Keratinocyte (primary cell): ENCODE results near the gene SPECC1. TPM values are rescaled to one million over a fixed set of nuclear protein-coding genes. Genes with fewer than 3 reads are reported as not detected.

Experiments
- DNase-seq: peaks from one replicate; pipeline ENCODE4 v3.0.0-alpha.2; 2011; ENCODE audit warnings: low read depth, missing footprints, low spot score
- FAIRE-seq: peaks from 2 replicates; lab custom pipeline; 2011; peaks lifted over from hg19 to GRCh38; lab: Jason Lieb, UNC
- H2AFZ ChIP-seq: 2 replicates; pipeline ENCODE4 v1.6.0; 2012; ENCODE audit warnings: low read length, control low read depth, inconsistent platforms; ENCODE audit not compliant: control insufficient read depth
- H3K27ac ChIP-seq: 2 replicates; pipeline ENCODE4 v1.5.1; 2011; ENCODE audit warnings: low read length; ENCODE audit not compliant: control insufficient read depth, insufficient read depth
- H3K27me3 ChIP-seq: 3 replicates; pipeline ENCODE4 v1.6.0; 2011; ENCODE audit warnings: low read length; ENCODE audit not compliant: control insufficient read depth, insufficient read depth; ENCODE audit errors: extremely low read depth
- H3K36me3 ChIP-seq, 2 experiments: 2 replicates in 1 of 2; 3 replicates in 1 of 2; pipeline ENCODE4 v1.5.1; 2011; ENCODE audit warnings: low read length in 2 of 2, mild to moderate bottlenecking in 1 of 2; ENCODE audit not compliant: control insufficient read depth in 2 of 2, insufficient read depth in 2 of 2; ENCODE audit errors: extremely low read depth in 1 of 2
- H3K4me1 ChIP-seq: 3 replicates; pipeline ENCODE4 v1.5.1; 2011; ENCODE audit warnings: low read length; ENCODE audit not compliant: control insufficient read depth, insufficient read depth; ENCODE audit errors: extremely low read depth
- H3K4me2 ChIP-seq: 3 replicates; pipeline ENCODE4 v1.6.0; 2011; ENCODE audit warnings: low read depth, low read length; ENCODE audit not compliant: control insufficient read depth, insufficient read depth; ENCODE audit errors: extremely low read depth
- H3K4me3 ChIP-seq, 3 experiments: fragments of 200-600 bp in 1 of 3; sonication (generic) in 1 of 3; 2 replicates in 2 of 3; 3 replicates in 1 of 3; pipeline ENCODE4 v1.5.1; 2011 to 2016; ENCODE audit warnings: low read length in 3 of 3, mild to moderate bottlenecking in 3 of 3, control low read depth in 2 of 3, inconsistent platforms in 1 of 3, low read depth in 1 of 3, mixed read lengths in 1 of 3, mixed run types in 1 of 3, moderate library complexity in 1 of 3; ENCODE audit not compliant: control insufficient read depth in 2 of 3, insufficient read depth in 2 of 3; ENCODE audit errors: extremely low read depth in 1 of 3
- H3K79me2 ChIP-seq: 2 replicates; pipeline ENCODE4 v1.6.0; 2012; ENCODE audit warnings: low read length; ENCODE audit not compliant: control insufficient read depth, insufficient read depth
- H3K9ac ChIP-seq: 3 replicates; pipeline ENCODE4 v1.6.0; 2011; ENCODE audit warnings: low read length; ENCODE audit not compliant: control insufficient read depth, insufficient read depth; ENCODE audit errors: extremely low read depth
- H3K9me1 ChIP-seq: 3 replicates; pipeline ENCODE4 v1.6.0; 2011; ENCODE audit warnings: low read length; ENCODE audit not compliant: control insufficient read depth, insufficient read depth; ENCODE audit errors: extremely low read depth
- H3K9me3 ChIP-seq: 2 replicates; pipeline ENCODE4 v1.5.1; 2012; ENCODE audit warnings: low read depth, low read length; ENCODE audit not compliant: control insufficient read depth
- H4K20me1 ChIP-seq: 3 replicates; pipeline ENCODE4 v1.6.0; 2011; ENCODE audit warnings: low read length; ENCODE audit not compliant: control insufficient read depth, insufficient read depth; ENCODE audit errors: extremely low read depth
- CTCF ChIP-seq, 3 experiments: IDR thresholded peaks in 1 of 3; conservative IDR thresholded peaks in 1 of 3; optimal IDR thresholded peaks in 1 of 3; 2 replicates in 2 of 3; 3 replicates in 1 of 3; pipeline versions ENCODE3 to v1.5.1; 2011; ENCODE audit warnings: low read length in 3 of 3, mild to moderate bottlenecking in 3 of 3, moderate library complexity in 2 of 3, control low read depth in 1 of 3, inconsistent platforms in 1 of 3; ENCODE audit not compliant: insufficient read depth in 2 of 3; ENCODE audit errors: extremely low read depth in 1 of 3
- EZH2 ChIP-seq: IDR thresholded peaks from one replicate; pipeline ENCODE4 v1.6.1; 2012; ENCODE audit warnings: inconsistent platforms, mild to moderate bottlenecking, low read length, moderate library complexity
- dilution Hi-C: fragments of 300-500 bp; cut with MboI; formaldehyde crosslinking; loops from one replicate; pipeline ENCODE4 v1.7.0; 2020; ENCODE audit warnings: low sequenced_read_pairs; ENCODE audit not compliant: extremely low pct_ligation_motif_present
- polyA plus RNA-seq, 5 experiments: library from polyadenylated mRNA; depleted of rRNA in 3 of 5; stranded (reverse) in 3 of 5; stranded (forward) in 1 of 5; unstranded in 1 of 5; fragments of >200 nt; gene quantifications; 1 replicate in 1 of 5; 2 replicates in 3 of 5; 3 replicates in 1 of 5; pipeline versions ENCODE4 v1.2.1 to v1.2.3, GENCODE V29; 2011 to 2012; ENCODE audit warnings: missing spikeins in 2 of 5, low read depth in 1 of 5, low replicate concordance in 1 of 5

Gene SPECC1
- polyA plus RNA-seq, 1 donor (not counting 4 experiments of a cell fraction or from before 2014, with no cell fraction given): 20.9 TPM

DNA sequence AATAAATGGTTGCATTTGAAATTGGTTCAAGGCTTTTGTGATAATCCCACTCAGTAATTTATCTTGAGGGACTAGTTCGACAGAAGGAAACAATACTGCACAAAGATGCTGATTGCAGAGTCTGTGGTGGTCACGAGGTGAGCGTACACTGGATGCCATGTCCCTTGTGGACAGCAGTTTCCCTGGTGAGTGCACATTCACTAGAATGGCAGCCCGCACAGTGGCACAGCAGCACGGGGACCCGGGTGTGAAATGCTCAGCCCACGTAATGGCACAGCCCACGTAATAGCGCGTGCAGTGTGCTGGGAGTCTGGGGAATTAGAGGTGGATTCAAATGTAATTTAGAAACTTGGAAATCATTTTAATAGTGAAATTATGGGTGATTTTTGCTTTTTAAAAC lies 304.1 kb downstream of the SPECC1 start:
- FAIRE-seq (no peak), DNase-seq (no peak)
- Histone ChIP-seq H3K9me3 (no peaks in the 10 kb centered on the region), H3K4me2 (no peak overlapping the region), H3K27ac (no peak overlapping the region), H3K4me1 (no peaks in the 10 kb centered on the region), H3K9ac (no peak overlapping the region), H3K9me1 (no peaks in the 10 kb centered on the region), H3K79me2 (no peaks in the 10 kb centered on the region), H3K27me3 (no peaks in the 10 kb centered on the region), H2AFZ (no peak overlapping the region), H3K4me3 (no peak overlapping the region), H3K36me3 (peaks cover 4% of the 10 kb centered on the region in 2 experiments), H4K20me1 (no peaks in the 10 kb centered on the region)
- dilution Hi-C loops: no loop called here
- TF ChIP-seq EZH2: no peak
- no peak for TF ChIP-seq CTCF (optimal IDR thresholded peaks at IDR 0.05 in 1 of 3, IDR thresholded peaks at IDR 0.05 in 1 of 3, conservative IDR thresholded peaks at IDR 0.05 in 1 of 3; ENCODE audit: extremely low read depth in 1 of 3, insufficient read depth in 2 of 3, low read length in 3 of 3)

DNA sequence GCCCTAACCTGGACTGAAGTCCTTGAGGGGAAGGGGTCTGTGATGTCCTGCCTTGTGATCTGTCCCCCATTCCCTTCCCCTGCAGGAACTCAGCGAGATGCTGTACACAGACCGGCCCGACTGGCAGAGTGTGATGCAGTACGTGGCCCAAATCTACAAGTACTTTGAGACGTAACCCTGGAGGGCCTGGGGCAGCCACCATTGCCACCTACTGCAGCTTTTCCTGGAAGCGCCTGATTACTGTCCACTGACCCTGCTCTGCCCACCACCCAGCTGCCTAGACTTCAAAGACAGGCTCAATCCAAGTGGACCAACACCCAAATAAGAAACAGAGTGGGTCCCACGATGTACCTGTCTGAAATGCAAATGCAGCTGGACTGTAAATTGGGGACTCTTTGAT lies 304.7 kb downstream of the SPECC1 start:
- DNase-seq (no peak), FAIRE-seq (no peak)
- Histone ChIP-seq H3K79me2 (no peaks in the 10 kb centered on the region), H3K9me3 (no peaks in the 10 kb centered on the region), H2AFZ (no peak overlapping the region), H3K27ac (no peak overlapping the region), H3K36me3 (peaks cover 4% of the 10 kb centered on the region in 2 experiments), H3K4me1 (no peaks in the 10 kb centered on the region), H3K4me3 (no peak overlapping the region), H3K4me2 (no peak overlapping the region), H4K20me1 (no peaks in the 10 kb centered on the region), H3K9ac (no peak overlapping the region), H3K27me3 (no peaks in the 10 kb centered on the region), H3K9me1 (no peaks in the 10 kb centered on the region)
- dilution Hi-C loops: no loop called here
- TF ChIP-seq EZH2 (no peak), CTCF (optimal IDR thresholded peaks at IDR 0.05 in 1 of 3, IDR thresholded peaks at IDR 0.05 in 1 of 3, conservative IDR thresholded peaks at IDR 0.05 in 1 of 3; ENCODE audit: extremely low read depth in 1 of 3, insufficient read depth in 2 of 3, low read length in 3 of 3) (no peak)
